ENCODE measurements around the gene ARHGEF28. TPM values are rescaled to one million over a fixed set of nuclear protein-coding genes. Genes with fewer than 3 reads are reported as not detected.

The ARHGEF28 gene
- total RNA-seq, 1 donor from 2014 or later: 8.5 TPM

GRCh38 chr5:73865315-73865714 is 239.3 kb downstream of the ARHGEF28 start:
- no peak for DNase-seq (ENCODE audit: low read depth)
- no peak for FAIRE-seq
- H3K4me3 ChIP-seq (ENCODE audit: insufficient read depth, low read depth, low read length): no peak overlapping the region
- no peak overlapping the region for H3K27ac ChIP-seq (ENCODE audit: low read depth, low read length)
- Mint-ChIP-seq H3K27ac (ENCODE audit: unreplicated experiment) (no peak overlapping the region), H3K4me1 (ENCODE audit: low read depth, unreplicated experiment) (peaks cover 7% of the 10 kb centered on the region), H3K27me3 (ENCODE audit: low read depth, unreplicated experiment) (peaks cover 5% of the 10 kb centered on the region), H3K9me3 (ENCODE audit: unreplicated experiment) (no peaks in the 10 kb centered on the region), H3K36me3 (ENCODE audit: low read depth, unreplicated experiment) (peaks cover 4% of the 10 kb centered on the region), H3K4me3 (ENCODE audit: unreplicated experiment) (no peak overlapping the region)
- no peaks in the 10 kb centered on the region for H3K27me3 ChIP-seq (ENCODE audit: insufficient read depth, low read length)
- TF ChIP-seq CTCF (IDR thresholded peaks at IDR 0.05; ENCODE audit: insufficient read depth, low read depth, low read length): no peak
- no peak for TF ChIP-seq EZH2 (IDR thresholded peaks at IDR 0.05; ENCODE audit: insufficient read depth, low read length)
- no peaks in the 10 kb centered on the region for H3K9me3 ChIP-seq (ENCODE audit: insufficient read depth, low read depth, low read length)
- no peak overlapping the region for H3K4me2 ChIP-seq (ENCODE audit: low read length)
- H3K79me2 ChIP-seq (ENCODE audit: insufficient read depth, low read length): no peaks in the 10 kb centered on the region
- H3K4me1 ChIP-seq (ENCODE audit: insufficient read depth, low read length): peaks cover 4% of the 10 kb centered on the region
- H4K20me1 ChIP-seq (ENCODE audit: insufficient read depth, low read length): no peaks in the 10 kb centered on the region
- H2AFZ ChIP-seq (ENCODE audit: low read depth, low read length): no peak overlapping the region
- no peak overlapping the region for H3K9ac ChIP-seq (ENCODE audit: low read length)
- H3K36me3 ChIP-seq (ENCODE audit: insufficient read depth, low read length): peaks cover 3% of the 10 kb centered on the region

- Histone ChIP-seq H4K20me1 (ENCODE audit: insufficient read depth, low read length) (no peaks in the 10 kb centered on the region), H3K79me2 (ENCODE audit: insufficient read depth, low read length) (no peaks in the 10 kb centered on the region), H3K27ac (ENCODE audit: low read depth, low read length) (no peak overlapping the region), H3K9me3 (ENCODE audit: insufficient read depth, low read depth, low read length) (no peaks in the 10 kb centered on the region), H3K9ac (ENCODE audit: low read length) (no peak overlapping the region), H3K4me1 (ENCODE audit: insufficient read depth, low read length) (peaks cover 4% of the 10 kb centered on the region), H3K4me2 (ENCODE audit: low read length) (no peak overlapping the region), H3K27me3 (ENCODE audit: insufficient read depth, low read length) (no peaks in the 10 kb centered on the region), H3K36me3 (ENCODE audit: insufficient read depth, low read length) (peaks cover 3% of the 10 kb centered on the region), H2AFZ (ENCODE audit: low read depth, low read length) (no peak overlapping the region), H3K4me3 (ENCODE audit: insufficient read depth, low read depth, low read length) (no peak overlapping the region)
- peak; percentile 47 for DNase-seq (ENCODE audit: low read depth)
- Mint-ChIP-seq H3K4me1 (ENCODE audit: low read depth, unreplicated experiment) (peaks cover 7% of the 10 kb centered on the region), H3K27me3 (ENCODE audit: low read depth, unreplicated experiment) (peaks cover 2% of the 10 kb centered on the region), H3K4me3 (ENCODE audit: unreplicated experiment) (no peak overlapping the region), H3K36me3 (ENCODE audit: low read depth, unreplicated experiment) (no peaks in the 10 kb centered on the region), H3K9me3 (ENCODE audit: unreplicated experiment) (no peaks in the 10 kb centered on the region), H3K27ac (ENCODE audit: unreplicated experiment) (no peak overlapping the region)
- FAIRE-seq: no peak
- TF ChIP-seq CTCF (IDR thresholded peaks at IDR 0.05; ENCODE audit: insufficient read depth, low read depth, low read length) (no peak), EZH2 (IDR thresholded peaks at IDR 0.05; ENCODE audit: insufficient read depth, low read length) (no peak)
Measured at GRCh38 chr5:73867345-73868335, 241.6 kb downstream of the ARHGEF28 start.

- peaks cover 1% of the 10 kb centered on the region for H3K9me3 Mint-ChIP-seq (ENCODE audit: unreplicated experiment)
- H3K4me3 ChIP-seq (ENCODE audit: insufficient read depth, low read depth, low read length): no peak overlapping the region
- H3K36me3 Mint-ChIP-seq (ENCODE audit: low read depth, unreplicated experiment): peaks cover 2% of the 10 kb centered on the region
- H3K4me1 Mint-ChIP-seq (ENCODE audit: low read depth, unreplicated experiment): no peaks in the 10 kb centered on the region
- no peak for TF ChIP-seq CTCF (IDR thresholded peaks at IDR 0.05; ENCODE audit: insufficient read depth, low read depth, low read length)
- no peak for TF ChIP-seq EZH2 (IDR thresholded peaks at IDR 0.05; ENCODE audit: insufficient read depth, low read length)
- FAIRE-seq (no peak), DNase-seq (ENCODE audit: low read depth) (peak; percentile 26)
- no peaks in the 10 kb centered on the region for H3K9me3 ChIP-seq (ENCODE audit: insufficient read depth, low read depth, low read length)
- H3K27ac Mint-ChIP-seq (ENCODE audit: unreplicated experiment): no peak overlapping the region
- no peak overlapping the region for H3K27ac ChIP-seq (ENCODE audit: low read depth, low read length)
- no peak overlapping the region for H3K4me2 ChIP-seq (ENCODE audit: low read length)
- no peaks in the 10 kb centered on the region for H4K20me1 ChIP-seq (ENCODE audit: insufficient read depth, low read length)
- H3K9ac ChIP-seq (ENCODE audit: low read length): no peak overlapping the region
- no peaks in the 10 kb centered on the region for H3K36me3 ChIP-seq (ENCODE audit: insufficient read depth, low read length)
- H2AFZ ChIP-seq (ENCODE audit: low read depth, low read length): no peak overlapping the region
- peaks cover 4% of the 10 kb centered on the region for H3K4me1 ChIP-seq (ENCODE audit: insufficient read depth, low read length)
- H3K27me3 ChIP-seq (ENCODE audit: insufficient read depth, low read length): no peaks in the 10 kb centered on the region
- H3K79me2 ChIP-seq (ENCODE audit: insufficient read depth, low read length): no peaks in the 10 kb centered on the region
- H3K4me3 Mint-ChIP-seq (ENCODE audit: unreplicated experiment): no peak overlapping the region
- H3K27me3 Mint-ChIP-seq (ENCODE audit: low read depth, unreplicated experiment): no peaks in the 10 kb centered on the region
Measured at GRCh38 chr5:73883646-73884045, 257.6 kb downstream of the ARHGEF28 start.
